B cell (primary cell): ENCODE data around the gene RAB10. TPM values are rescaled to one million over a fixed set of nuclear protein-coding genes. Genes with fewer than 3 reads are reported as not detected.
"Not testable (repeated sequence)": the region's sequence is repeated elsewhere in the genome, so short reads cannot be mapped to it uniquely, and the experiment has no call there.

Experiments used
- ATAC-seq: fragments of 200-7000 bp; cut with Tn5 transposase; one replicate; pipeline ENCODE4 v1.10.0; 2021; ENCODE audit warnings: low read depth, mild to moderate bottlenecking, moderate number of reproducible peaks, moderate library complexity
- CTCF ChIA-PET: fragments of 350-600 bp; sonication (Branson Sonifier 250); formaldehyde crosslinking; loops from one replicate; lab custom pipeline; 2021; ENCODE audit warnings: antibody characterized with exemption, inconsistent platforms; lab: Charles Lee
- POLR2A ChIA-PET: fragments of 350-600 bp; sonication (Branson Sonifier 250); formaldehyde crosslinking; loops from one replicate; lab custom pipeline; 2021; ENCODE audit warnings: antibody characterized with exemption; lab: Charles Lee
- DNase-seq: peaks from one replicate; pipeline ENCODE4 v3.0.0; 2013
- H2AFZ ChIP-seq: 2 replicates; pipeline ENCODE4 v1.6.1; 2012; ENCODE audit warnings: mild to moderate bottlenecking, low read depth, low read length; ENCODE audit not compliant: insufficient read depth, poor library complexity, severe bottlenecking
- H3K27ac ChIP-seq, 2 donors: 1 replicate in 1 of 2; 2 replicates in 1 of 2; pipeline ENCODE4 v1.5.1; 2012 to 2013; ENCODE audit warnings: low read length in 2 of 2, mild to moderate bottlenecking in 2 of 2, moderate library complexity in 1 of 2
- H3K27me3 ChIP-seq, 4 experiments: fragments of 200-600 bp in 1 of 4; sonication (generic) in 1 of 4; replicated peaks in 1 of 4; 1 replicate in 2 of 4; 2 replicates in 2 of 4; pipeline versions ENCODE4 v1.6.1 to v1.7.0; 2013 to 2016; ENCODE audit warnings: low read length in 3 of 4, mild to moderate bottlenecking in 2 of 4, mixed read lengths in 1 of 4, moderate library complexity in 1 of 4; ENCODE audit not compliant: insufficient read depth in 4 of 4, control insufficient read depth in 3 of 4; ENCODE audit errors: control extremely low read depth in 1 of 4
- H3K36me3 ChIP-seq, 2 experiments: replicated peaks in 1 of 2; 1 replicate in 1 of 2; 2 replicates in 1 of 2; pipeline versions ENCODE4 v1.6.1 to v1.7.1; 2013; ENCODE audit warnings: low read length in 1 of 2; ENCODE audit not compliant: insufficient read depth in 2 of 2, control insufficient read depth in 1 of 2; ENCODE audit errors: control extremely low read depth in 1 of 2, extremely low read depth in 1 of 2
- H3K4me1 ChIP-seq, 2 donors: fragments of 200-600 bp in 1 of 2; sonication (generic) in 1 of 2; 1 replicate in 1 of 2; 2 replicates in 1 of 2; pipeline versions ENCODE4 v1.5.1 to v1.6.1; 2013 to 2017; ENCODE audit warnings: low read length in 2 of 2; ENCODE audit not compliant: control insufficient read depth in 2 of 2, insufficient read depth in 2 of 2
- H3K4me2 ChIP-seq: replicated peaks from 2 replicates; pipeline ENCODE3; 2012; ENCODE audit warnings: mild to moderate bottlenecking, low read depth, low read length; ENCODE audit not compliant: poor library complexity, severe bottlenecking
- H3K4me3 ChIP-seq, 5 experiments: fragments of 200-600 bp in 1 of 5; sonication (generic) in 1 of 5; 1 replicate in 3 of 5; 2 replicates in 2 of 5; pipeline versions ENCODE4 v1.5.1 to v1.7.0; 2011 to 2016; ENCODE audit warnings: low read length in 4 of 5, mild to moderate bottlenecking in 4 of 5, low read depth in 2 of 5, control low read depth in 1 of 5, moderate library complexity in 1 of 5; ENCODE audit not compliant: insufficient read depth in 1 of 5; ENCODE audit errors: control extremely low read depth in 1 of 5, extremely low read depth in 1 of 5
- H3K79me2 ChIP-seq: fragments of 200-600 bp; sonication (generic); one replicate; pipeline ENCODE4 v1.6.0; 2016; ENCODE audit warnings: low read length; ENCODE audit not compliant: control insufficient read depth, insufficient read depth
- H3K9ac ChIP-seq: fragments of 200-600 bp; sonication (generic); 2 replicates; pipeline ENCODE4 v1.6.1; 2017; ENCODE audit warnings: mild to moderate bottlenecking, low read length, moderate library complexity
- H3K9me3 ChIP-seq, 3 donors: one replicate each; pipeline versions ENCODE4 v1.6.1 to v1.7.1; 2013; ENCODE audit warnings: low read length in 2 of 3; ENCODE audit not compliant: control insufficient read depth in 2 of 3, insufficient read depth in 1 of 3; ENCODE audit errors: control extremely low read depth in 1 of 3
- H4K20me1 ChIP-seq: 2 replicates; pipeline ENCODE4 v1.6.0; 2012; ENCODE audit warnings: mild to moderate bottlenecking, low read length; ENCODE audit not compliant: insufficient read depth, control insufficient read depth, poor library complexity, severe bottlenecking
- H3K27ac Mint-ChIP-seq: one replicate; pipeline ENCODE4 v1.8.0; 2021; ENCODE audit warnings: mixed read lengths
- H3K27me3 Mint-ChIP-seq: one replicate; pipeline ENCODE4 v1.8.0; 2021; ENCODE audit warnings: mixed read lengths
- H3K4me1 Mint-ChIP-seq: one replicate; pipeline ENCODE4 v1.8.0; 2021; ENCODE audit warnings: mixed read lengths
- H3K4me3 Mint-ChIP-seq: one replicate; pipeline ENCODE4 v1.8.0; 2021; ENCODE audit warnings: mixed read lengths
- H3K9me3 Mint-ChIP-seq: one replicate; pipeline ENCODE4 v1.8.0; 2022; ENCODE audit warnings: mixed read lengths; ENCODE audit not compliant: insufficient read depth
- CTCF ChIP-seq: fragments of 200-600 bp; IDR thresholded peaks from one replicate; pipeline ENCODE4 v1.8.0; 2022; ENCODE audit warnings: antibody characterized with exemption, mild to moderate bottlenecking
- EZH2 ChIP-seq: IDR thresholded peaks from 2 replicates; pipeline ENCODE4 v1.6.1; 2012; ENCODE audit warnings: borderline replicate concordance, low read depth, mild to moderate bottlenecking, moderate library complexity, low read length; ENCODE audit not compliant: insufficient read depth, poor library complexity, severe bottlenecking
- WGBS: methylation state at CpG from one replicate; pipeline ENCODE4 v1.1.5; 2013; ENCODE audit warnings: missing lambda C conversion rate; ENCODE audit not compliant: insufficient coverage; 5-methylcytosine and 5-hydroxymethylcytosine counted together
- intact Hi-C: fragments of 100-400 bp; cut with micrococcal nuclease; formaldehyde crosslinking; loops from one replicate; pipeline ENCODE4 v1.10.0; 2022
- polyA plus RNA-seq: library from polyadenylated mRNA; depleted of rRNA; stranded (reverse); fragments of >200 nt; gene quantifications from 2 replicates; pipeline ENCODE4 v1.2.3, GENCODE V29; 2012
- total RNA-seq, 2 donors: library from RNA; stranded (reverse); fragments of 120-200 nt in 1 of 2; gene quantifications; 1 replicate in 1 of 2; 2 replicates in 1 of 2; pipeline versions ENCODE4 v1.2.3 to v1.2.4, GENCODE V29; 2013 to 2022

RAB10 gene
- total and polyA plus RNA-seq, 2 donors (not counting 1 experiment from before 2014, with no cell fraction given) = 21.7 to 66.7 TPM

GRCh38 chr2:26080356-26080755 is 46.5 kb downstream of the RAB10 start:
- Mint-ChIP-seq H3K27me3 (no peaks in the 10 kb centered on the region), H3K9me3 (peaks cover 11% of the 10 kb centered on the region), H3K27ac (no peak overlapping the region), H3K4me3 (no peak overlapping the region), H3K4me1 (peaks cover 13% of the 10 kb centered on the region)
- no peak overlapping the region for H3K27ac ChIP-seq
- H4K20me1 ChIP-seq = peaks cover 58% of the 10 kb centered on the region
- no peak overlapping the region for H3K4me3 ChIP-seq
- TF ChIP-seq EZH2 = no peak
- TF ChIP-seq CTCF = no peak
- ATAC-seq (no peak), DNase-seq (no peak)
- ChIA-PET POLR2A (no interaction called here), CTCF (no interaction called here)
- H3K9me3 ChIP-seq = peaks cover 4 to 10% (median 8%) of the 10 kb centered on the region in 3 donors
- WGBS = no CpG with 5 or more reads among the region's 1 CpG
- peaks cover 80% of the 10 kb centered on the region for H3K79me2 ChIP-seq
- no peak overlapping the region for H3K9ac ChIP-seq
- H3K36me3 ChIP-seq = peaks cover 0 to 5% of the 10 kb centered on the region in 2 experiments
- intact Hi-C loops = no loop called here
- H3K4me1 ChIP-seq = no peaks in the 10 kb centered on the region
- H2AFZ ChIP-seq = no peak overlapping the region
- H3K4me2 ChIP-seq = no peak overlapping the region
- no peaks in the 10 kb centered on the region for H3K27me3 ChIP-seq

GRCh38 chr2:26080925-26081324 is 47.0 kb downstream of the RAB10 start:
- intact Hi-C loops = not testable (repeated sequence)

More at GRCh38 chr2:26080925-26081324, 47.0 kb downstream of the RAB10 start:
- H3K36me3 ChIP-seq, H3K4me3 ChIP-seq, H3K27me3 ChIP-seq, H3K9ac ChIP-seq, H3K4me1 Mint-ChIP-seq, H3K4me3 Mint-ChIP-seq, POLR2A ChIA-PET, H3K9me3 ChIP-seq, H3K27ac ChIP-seq, CTCF ChIA-PET, H3K4me2 ChIP-seq, H3K4me1 ChIP-seq, H3K27ac Mint-ChIP-seq, H2AFZ ChIP-seq, H3K27me3 Mint-ChIP-seq, ATAC-seq, DNase-seq: not testable (repeated sequence)
- 87% methylated on average over 2 of the region's 3 CpGs for WGBS
- peaks cover 52% of the 10 kb centered on the region for H4K20me1 ChIP-seq
- H3K9me3 Mint-ChIP-seq = peaks cover 11% of the 10 kb centered on the region
- H3K79me2 ChIP-seq = peaks cover 74% of the 10 kb centered on the region
